T follicular helper cell (primary cell): ENCODE measurements around the gene PGAP2.

ENCODE experiments used
- DNase-seq: peaks from one replicate; pipeline ENCODE4 v3.0.0-alpha.2; 2020; ENCODE audit warnings: low read depth

Gene PGAP2

DNA sequence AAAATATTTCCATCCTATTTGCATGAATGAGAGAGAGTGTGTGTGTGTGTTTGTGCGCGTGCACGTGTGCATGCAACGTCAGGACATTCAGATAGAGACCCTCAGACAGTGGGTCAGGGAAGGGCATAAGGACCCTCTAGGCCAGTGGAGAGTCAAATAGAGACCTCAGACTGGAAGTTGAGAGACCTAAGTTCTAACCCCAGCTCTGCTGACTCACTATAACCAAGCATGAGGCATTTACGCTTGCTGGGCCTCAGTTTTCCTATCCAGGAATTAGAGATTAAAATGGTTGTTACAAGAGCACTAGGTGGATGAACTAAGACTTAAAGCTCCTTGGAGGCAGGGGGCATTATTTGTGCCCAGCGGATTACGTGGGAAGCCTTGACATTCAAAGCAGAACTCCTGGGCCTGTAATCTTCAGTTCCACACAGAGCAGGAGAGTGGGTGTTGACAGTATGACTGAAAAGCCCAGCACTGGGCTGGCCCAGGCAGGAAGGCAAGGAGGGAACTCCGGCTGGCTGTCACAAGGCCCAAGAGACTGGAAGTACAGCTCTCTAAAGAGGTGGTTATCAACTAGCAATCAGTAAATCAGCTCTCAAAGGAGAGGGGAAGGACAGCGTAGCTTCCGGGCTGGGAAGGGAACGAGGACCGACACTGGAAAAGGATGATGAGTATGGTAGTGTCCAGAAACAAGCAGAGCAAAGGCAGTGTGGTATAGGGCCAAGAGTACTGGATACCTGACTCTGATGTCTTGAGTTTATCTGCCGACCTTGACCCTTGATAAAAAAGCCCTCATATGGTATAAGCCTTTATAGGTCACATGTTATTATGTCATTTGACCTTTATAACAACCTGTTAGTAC lies 23.2 kb downstream of the PGAP2 start:
- no peak for DNase-seq

DNA sequence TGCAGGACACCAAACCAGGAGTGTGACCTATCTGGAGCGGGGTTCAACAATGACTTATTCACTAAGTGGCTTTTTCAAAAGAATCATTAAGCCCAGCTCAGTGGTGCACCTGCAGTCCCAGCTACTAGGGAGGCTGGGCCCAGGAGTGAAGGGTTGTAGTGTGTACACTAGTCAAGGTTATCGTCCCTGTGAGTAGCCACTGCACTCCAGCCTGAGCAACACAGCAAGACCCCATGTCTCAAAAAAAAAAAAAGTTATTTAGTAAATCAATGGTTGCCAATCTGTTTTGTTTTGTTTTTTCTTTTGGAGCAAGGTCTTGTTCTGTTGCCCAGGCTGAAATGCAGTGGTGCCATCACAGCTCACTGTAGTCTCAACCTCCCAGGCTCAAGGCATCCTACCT lies 24.5 kb downstream of the PGAP2 start:
- no peak for DNase-seq

DNA sequence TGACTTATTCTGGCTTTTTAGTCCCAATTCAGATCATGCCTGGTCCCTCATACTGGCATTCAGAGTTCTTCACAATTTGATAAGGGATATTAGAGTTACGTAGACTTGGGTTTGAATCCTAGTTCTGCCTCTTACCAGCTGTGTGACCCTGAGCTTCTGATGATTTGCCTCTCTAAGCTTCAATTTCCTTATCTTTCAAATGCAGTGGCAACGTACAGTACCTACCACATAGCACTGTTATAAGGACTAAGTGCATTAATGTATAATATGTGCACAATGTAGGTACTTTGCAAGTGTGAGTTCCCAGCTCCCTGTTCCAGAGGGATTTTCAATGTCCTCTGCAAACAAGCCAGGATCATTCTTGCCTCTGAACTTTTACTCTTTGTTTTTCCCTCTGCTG lies 25.1 kb downstream of the PGAP2 start:
- no peak for DNase-seq

DNA sequence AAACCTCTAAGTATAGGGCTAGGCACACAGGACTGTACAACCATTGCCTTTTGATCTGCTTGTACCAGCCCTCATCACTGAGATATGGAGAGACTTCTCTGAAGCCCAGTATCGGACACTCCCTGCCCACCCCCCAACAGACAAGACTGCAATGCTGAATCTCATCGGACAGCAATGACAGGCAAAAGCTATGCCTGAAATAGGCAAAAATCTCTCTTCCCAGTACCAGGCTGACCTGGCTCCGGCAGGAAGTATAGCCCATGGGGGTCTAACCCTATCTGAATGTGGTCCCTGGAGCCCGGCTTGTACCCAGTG lies 25.9 kb downstream of the PGAP2 start:
- no peak for DNase-seq

DNA sequence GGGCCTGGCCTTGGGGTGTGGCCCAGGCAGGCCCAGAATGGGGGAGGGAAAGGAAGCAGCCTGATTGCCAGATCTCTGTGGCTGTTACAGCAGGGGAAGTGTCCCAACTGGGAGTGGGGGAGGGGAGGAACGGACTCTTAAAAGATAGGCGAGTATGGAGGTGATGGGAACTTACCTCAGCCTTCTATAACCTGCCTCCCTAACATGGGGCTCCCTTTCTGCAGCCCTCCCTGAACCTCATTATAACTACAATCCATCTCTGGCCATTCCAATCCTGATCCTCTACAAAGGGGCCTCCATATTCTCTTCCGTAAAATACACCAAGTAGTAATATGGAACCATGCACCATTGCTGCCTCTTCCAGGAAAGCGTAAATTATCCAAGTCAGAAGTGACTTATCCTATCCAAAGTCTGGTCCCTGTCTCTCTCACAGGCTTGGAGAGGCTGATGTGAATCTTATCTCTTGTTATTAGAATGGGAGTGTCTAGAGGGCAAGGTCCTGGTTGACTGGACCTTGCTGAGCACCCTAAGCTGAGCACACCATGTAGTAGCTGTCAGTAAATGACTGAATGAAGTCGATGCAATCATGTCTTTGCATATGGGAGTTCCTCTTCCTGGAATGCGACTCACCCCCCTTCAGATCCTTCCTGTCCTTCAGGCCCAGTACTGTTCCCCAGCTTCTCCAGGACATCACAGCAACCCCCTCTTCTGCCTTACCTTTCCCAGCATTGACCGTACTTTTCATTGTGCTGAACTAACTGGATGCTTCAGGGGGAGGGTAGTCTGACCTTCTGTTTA lies 26.5 kb downstream of the PGAP2 start:
- no peak for DNase-seq

DNA sequence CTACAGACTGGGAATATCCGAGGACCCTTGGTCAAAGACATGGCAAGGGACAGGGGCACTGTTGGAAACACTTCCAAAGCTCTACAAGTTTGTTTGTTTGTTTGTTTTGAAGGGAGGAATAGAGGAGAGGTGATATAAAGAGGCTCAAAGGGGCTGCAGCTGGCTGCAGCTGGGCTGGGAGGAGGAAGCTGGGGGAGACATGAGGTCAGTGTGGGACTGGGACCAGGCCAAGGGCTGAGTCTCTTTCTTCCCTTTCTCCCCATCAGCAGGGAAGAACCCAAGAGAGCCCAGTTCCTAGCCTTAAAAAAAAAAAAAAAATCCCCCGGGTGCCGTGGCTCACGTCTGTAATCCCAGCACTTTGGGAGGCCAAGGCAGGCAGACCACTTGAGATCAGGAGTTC lies 27.4 kb downstream of the PGAP2 start:
- DNase-seq: no peak

DNA sequence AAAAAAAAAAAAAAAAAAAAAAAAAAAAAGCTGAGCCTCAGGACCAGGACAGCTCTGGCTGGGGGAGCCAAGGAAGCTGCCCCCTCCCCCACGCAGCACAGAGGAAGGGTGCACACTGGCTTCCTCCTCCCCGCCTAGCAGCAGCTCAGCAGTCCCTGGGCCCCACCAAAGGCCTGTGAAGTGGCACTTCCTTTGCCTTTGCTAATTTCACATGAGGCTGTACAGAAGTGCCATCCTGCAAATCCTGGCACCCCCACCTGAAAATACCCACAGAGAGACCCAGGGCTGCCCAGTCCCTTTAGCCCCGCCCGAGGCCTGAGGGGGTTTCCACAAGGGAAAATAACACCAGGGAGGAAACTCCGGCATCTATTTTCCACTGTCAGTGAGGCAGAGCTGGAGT lies 28.5 kb downstream of the PGAP2 start:
- DNase-seq: peak; percentile 32

DNA sequence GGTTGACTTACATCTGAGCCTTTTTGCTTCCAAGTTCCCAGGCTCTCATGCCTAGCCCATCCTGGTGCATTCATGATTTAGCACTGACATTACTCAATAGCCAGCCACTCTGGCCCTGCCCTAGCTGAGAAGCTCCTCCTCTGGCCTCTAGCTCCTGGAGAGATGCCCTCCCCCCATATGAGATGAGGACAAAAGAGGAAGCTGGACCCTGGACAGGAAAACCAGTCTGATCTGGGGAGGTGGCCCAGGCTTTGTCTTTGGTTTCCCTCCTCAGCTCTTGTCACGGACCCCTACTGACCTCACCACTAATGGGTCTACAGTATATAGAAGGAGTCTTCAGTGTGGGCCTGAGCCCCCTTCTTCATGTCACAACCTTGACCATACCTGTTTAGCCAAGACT lies 29.4 kb downstream of the PGAP2 start:
- no peak for DNase-seq

DNA sequence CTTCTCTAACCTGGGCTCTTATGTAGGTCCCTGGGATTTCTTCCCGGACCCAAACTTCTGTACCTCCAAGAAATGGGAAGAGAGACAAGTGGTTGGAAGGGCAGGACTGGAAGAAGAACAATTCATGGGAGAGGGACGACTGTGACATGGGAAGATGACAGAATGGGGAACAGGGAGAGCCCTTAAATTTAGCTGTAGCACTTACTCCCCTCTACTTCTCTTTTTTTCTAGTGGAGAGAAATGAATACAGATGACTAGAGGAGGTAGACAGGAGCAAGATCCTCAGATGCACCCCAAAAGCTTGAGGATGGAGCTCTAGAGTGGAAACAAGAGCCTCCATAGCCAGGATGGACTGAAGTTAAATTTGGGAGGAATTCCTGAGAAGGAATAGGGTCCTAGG lies 30.1 kb downstream of the PGAP2 start:
- DNase-seq: no peak

DNA sequence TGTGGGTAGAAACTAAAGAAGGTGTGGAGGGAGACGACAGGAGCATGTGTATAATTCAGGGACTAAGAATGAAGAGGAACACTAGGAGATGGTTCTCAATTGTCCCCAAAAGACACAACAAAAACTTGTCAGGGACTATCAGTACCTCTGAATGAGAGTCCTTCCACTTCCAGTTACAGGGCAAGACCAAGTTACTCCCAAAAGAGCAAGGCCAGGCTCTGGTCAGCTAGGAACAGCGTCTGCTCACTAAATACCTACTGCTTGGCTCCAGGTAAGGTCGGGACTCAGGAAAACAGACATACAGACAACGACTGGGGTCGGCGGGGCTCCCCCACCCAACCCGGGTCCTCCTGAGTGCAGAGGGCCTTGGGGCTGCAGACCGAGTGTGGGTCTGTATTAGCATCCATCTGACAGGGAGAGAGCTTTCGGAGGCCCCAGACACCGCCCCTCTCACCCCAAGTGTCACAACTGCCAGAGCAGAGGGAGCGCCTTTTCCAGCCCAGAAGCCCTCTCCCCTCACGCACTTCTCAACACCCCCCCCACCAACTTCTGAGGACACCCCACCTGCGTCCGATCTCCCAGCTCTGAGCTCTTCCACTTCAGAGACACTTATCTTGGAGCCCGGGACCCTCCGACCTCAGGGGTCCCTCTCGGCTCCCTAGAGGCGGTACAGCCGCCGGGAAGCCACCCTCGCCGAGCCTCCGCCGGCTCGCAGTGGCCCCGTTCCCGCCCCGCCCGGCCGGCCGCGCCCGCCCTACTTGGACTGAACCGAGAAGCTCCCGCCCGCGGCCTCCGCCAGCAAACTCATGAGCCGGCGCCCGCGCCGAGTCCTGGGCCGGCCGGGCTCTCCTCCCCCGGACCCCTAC lies 31.9 kb downstream of the PGAP2 start:
- peak; percentile 30 for DNase-seq

DNA sequence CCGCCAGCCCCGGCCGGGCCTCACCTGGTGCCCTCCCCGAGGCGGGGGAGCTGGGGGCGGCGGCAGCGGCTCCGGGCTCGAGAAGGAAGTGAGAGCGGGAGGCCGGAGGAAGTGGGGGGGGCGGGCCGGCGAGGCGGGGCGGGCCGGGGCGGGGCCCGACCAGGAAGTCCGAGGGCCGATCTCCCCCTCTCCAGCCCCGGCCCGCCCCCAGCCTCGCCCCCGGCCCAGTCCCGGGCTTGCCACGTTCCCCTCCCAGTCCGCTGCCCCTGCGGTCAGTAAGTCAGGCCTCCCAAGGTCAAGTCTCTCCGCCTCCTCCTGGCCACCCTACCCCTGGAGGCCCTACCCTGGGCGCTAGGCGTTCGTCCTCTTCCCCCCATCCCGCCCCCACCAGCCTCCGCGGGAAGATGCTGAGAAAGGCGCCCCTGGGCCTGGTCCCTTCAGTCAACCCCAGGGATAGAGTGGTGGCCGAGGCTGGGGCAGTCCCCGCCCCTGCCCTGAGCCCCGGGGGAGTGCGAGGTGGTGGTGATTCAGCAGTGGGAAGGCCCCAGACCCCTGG lies 32.6 kb downstream of the PGAP2 start, which contains the start of gene RHOG:
TSS of gene RHOG (minus strand) at position 90 of the 556 bp plus-strand sequence. CDS start 12,821 bp downstream, outside the sequence.
- DNase-seq: peak; percentile 40

DNA sequence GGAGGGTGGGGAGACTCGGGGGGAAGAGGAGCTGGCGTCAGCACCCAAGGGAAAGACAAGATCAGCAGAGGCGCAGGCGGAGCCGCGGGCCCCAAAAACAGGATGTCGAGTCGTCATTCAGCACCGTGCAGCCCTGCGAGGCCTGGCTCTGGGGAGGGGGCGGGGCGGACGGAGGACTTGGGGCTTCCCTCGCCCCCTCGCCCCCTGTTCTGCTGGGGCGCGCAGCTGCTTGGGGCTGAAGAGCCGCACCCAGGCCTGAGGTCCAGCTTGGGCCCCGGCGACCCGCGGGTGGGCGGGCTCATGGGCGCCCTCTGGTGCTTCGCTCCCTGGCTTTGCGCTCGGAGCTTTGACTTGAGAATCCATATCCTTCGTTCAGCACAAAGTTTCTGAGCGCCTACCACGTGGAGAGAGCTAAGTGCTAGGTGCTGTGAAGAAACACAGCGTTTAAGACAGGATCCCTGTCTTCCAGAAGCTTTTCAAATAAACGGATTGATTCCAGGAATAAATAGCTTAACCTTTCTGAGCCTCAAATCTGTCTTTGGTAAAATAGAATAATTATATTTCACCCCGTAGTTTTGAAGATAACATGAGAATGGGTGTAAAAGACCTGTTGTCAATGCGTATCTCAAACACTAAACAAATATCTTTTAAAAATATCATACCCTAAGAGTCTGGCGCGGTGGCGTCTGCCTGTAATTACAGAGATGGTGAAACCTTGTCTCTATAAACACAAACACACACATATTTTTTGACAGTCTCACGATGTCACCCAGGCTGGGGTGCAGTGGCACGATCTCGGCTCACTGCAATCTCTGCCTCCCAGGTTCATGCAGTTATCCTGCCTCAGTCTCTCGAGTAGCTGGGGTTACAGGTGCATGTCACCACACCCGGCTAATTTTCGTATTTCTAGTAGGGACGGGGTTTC lies 33.3 kb downstream of the PGAP2 start:
- DNase-seq: peak; percentile 91

DNA sequence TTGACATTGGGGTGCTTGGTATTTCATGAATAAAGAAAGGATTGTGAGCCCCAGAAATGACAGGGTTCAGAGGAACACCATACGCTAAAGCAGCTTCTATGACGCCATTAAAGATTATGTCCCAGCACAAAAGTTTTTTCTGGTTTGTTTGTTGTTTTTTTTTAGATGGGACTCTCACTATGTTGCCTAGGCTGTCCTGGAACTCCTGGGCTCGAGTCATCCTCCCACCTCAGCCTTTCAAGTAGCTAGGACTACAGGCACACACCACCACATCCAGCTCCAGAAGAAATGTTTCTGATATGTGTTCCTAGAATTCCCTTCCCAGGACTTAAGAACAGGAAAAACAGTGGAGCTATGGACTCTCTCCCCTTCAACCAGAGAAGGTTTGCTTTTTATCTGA lies 35.0 kb downstream of the PGAP2 start:
- DNase-seq: no peak

DNA sequence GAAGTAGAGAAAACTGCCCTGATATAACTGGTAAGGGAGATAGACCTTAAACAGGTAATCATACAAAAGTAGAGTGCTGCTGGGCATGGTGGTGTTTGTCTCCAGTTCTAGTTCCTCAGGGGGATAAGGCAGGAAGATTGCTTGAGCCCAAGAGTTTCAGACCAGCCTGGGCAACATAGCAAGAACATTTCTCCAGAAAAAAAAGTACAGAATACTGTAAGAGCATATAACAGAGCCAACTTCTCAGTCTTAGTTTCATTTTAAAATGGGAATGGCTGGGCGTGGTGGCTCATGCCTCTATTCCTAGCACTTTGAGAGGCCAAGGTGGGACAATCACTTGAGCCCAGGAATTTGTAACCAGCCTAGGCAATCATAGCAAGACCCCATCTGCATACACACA lies 36.9 kb downstream of the PGAP2 start:
- no peak for DNase-seq

DNA sequence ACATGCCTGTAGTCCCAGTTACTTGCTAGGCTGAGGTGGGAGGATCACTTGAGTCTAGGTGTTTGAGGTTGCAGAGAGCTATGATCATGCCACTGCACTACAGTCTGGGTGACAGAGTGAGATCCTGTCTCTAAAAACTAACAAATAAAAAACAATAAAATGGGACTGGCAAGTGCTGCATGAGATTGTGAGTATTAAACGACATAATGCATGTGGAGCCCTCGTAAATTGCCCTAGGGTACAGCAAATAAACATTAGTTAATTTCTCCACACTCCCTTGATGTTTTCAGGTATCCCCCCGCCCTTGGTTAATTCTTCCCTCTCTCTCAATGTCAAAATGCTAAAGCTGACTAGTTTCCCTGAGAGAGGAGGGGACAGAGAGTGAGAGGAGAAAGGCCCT lies 37.3 kb downstream of the PGAP2 start:
- no peak for DNase-seq

DNA sequence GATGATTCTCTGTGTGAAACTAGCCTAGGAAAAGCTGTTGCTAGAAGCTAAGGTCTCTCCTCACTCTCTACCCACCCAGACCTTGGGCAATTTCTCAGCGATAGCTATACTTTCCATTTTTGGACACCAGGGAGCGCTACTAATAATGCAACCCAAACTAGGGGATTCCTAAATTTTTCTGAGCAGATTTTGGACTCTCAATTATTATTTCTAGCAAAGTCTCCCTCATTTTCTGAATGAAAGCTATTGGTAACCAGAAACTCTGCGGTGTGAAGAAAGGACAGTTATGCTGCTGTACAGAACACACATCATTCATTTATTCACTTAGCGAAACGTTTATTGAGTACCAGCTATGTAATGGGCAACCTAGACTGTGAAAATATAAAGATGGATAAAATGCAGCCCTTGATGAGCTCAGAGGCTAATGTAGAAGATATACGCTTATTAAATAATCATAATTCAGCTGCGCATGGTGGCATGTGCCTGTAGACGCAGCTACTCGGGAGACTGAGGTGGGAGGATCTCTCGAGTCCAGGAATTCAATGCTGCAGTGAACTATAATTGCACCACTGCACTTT lies 41.0 kb downstream of the PGAP2 start:
- DNase-seq: peak; percentile 42

DNA sequence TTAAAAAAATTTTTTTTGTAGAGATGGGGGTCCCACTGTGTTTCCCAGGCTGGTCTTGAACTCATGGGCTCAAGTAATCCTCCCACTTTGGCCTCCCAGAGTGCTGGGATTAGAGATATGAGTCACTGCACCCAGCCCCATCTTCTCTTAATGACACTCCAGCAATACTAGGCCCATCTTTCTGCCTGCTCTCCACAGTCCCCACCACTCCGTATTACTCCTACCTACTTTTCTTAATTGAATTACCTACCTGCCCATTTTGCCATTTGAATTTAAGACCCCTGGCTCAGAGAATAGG lies 45.1 kb downstream of the PGAP2 start:
- DNase-seq: no peak

DNA sequence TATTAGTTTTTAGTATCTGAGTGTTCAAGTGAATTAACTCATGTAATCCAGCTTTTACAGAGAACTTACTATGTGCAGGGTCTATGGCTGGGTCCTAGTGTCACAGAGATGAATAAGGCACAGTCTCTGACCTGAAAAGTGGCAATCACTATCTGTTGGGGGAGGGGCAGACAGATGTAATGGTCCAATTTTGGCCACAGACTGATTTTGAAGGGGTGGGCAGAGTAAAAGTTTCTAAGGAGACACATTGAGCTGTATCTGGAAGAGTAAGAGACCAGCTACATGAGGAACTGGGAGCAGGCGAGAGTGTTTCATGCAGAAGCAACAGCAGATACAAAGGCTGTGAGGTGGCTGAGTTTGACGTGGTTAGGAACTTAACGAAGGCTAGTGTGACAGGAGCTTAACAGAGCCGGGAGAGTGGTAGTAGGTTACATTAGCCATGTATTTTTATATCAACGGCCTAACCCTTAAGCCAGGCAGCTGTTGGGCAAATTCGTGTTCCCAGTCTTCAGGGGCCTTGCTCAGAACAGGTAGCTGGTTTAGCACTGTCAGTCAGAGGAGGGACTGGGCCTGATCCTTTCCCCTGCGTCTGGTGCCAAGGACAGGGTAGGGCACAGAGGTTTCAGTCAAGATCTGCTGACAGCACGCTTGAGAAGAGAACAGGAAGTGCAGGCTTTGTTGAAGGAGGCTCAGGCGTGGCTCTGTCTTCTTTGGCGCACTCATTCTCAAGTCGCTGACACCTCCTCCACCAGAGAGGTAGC lies 45.7 kb downstream of the PGAP2 start:
- peak; percentile 56 for DNase-seq

DNA sequence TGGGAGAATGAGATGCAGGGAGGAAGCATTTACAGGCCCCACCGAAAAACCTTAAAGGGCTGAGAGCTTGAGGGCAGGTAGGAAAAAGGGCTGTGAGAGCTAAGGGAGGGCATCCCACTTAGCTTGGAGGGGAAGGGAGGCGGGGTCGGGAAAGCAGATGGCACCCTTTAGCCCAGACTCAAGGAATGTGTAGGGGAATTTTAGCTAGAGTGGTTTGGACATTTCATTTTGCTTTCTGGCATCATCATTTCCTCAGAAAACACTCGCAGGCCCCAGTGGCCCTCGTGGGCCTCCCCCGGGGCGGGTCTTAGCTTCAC lies 46.3 kb downstream of the PGAP2 start:
- no peak for DNase-seq
